NCI-H226 (cell line): ENCODE results near the gene SDR42E1.

Experiments used
- DNase-seq: peaks from one replicate; pipeline ENCODE4 v3.0.0-alpha.2; 2015

SDR42E1 gene, protein sequence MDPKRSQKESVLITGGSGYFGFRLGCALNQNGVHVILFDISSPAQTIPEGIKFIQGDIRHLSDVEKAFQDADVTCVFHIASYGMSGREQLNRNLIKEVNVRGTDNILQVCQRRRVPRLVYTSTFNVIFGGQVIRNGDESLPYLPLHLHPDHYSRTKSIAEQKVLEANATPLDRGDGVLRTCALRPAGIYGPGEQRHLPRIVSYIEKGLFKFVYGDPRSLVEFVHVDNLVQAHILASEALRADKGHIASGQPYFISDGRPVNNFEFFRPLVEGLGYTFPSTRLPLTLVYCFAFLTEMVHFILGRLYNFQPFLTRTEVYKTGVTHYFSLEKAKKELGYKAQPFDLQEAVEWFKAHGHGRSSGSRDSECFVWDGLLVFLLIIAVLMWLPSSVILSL

DNA sequence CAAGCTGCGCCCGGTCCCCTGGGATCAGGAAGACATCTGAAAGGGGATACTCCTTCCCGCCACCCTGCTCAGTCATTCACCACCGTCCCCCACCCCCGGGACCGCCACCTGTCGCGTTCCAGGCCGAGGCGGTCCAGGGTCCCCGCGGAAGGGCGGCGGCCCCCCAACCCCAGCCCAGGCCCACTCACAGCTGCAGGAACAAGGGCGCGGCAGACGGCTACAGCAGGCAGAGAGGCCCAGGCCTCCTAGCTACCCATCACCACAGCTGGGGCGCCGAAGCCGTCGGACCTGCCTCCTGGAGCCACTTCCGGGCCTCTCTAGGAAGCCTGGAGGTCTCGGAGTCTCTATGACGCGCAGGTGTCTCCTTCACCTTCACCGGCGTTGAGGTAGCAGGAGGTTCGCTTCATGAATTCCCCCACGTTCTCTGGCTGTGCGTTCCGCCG lies at the start of gene SDR42E1:
TSS of gene SDR42E1 (minus strand) at position 272 of the 443 bp plus-strand sequence. CDS start 10,612 bp downstream, outside the sequence.
- DNase-seq: no peak

- no peak for DNase-seq
Measured at GRCh38 chr16:82059983-82060421, 48.7 kb upstream of the SDR42E1 start.

GRCh38 chr16:82059161-82059982 lies 48.1 kb upstream of the SDR42E1 start:
- no peak for DNase-seq

GRCh38 chr16:82056550-82056896 lies 45.3 kb upstream of the SDR42E1 start:
- no peak for DNase-seq

- no peak for DNase-seq
Measured at GRCh38 chr16:82055728-82056549, 44.7 kb upstream of the SDR42E1 start.

- DNase-seq: no peak
Measured at GRCh38 chr16:82055117-82055516, 43.8 kb upstream of the SDR42E1 start.

GRCh38 chr16:82051656-82052055 lies 40.4 kb upstream of the SDR42E1 start:
- DNase-seq: no peak

GRCh38 chr16:82050909-82051357 lies 39.7 kb upstream of the SDR42E1 start:
- no peak for DNase-seq

DNA sequence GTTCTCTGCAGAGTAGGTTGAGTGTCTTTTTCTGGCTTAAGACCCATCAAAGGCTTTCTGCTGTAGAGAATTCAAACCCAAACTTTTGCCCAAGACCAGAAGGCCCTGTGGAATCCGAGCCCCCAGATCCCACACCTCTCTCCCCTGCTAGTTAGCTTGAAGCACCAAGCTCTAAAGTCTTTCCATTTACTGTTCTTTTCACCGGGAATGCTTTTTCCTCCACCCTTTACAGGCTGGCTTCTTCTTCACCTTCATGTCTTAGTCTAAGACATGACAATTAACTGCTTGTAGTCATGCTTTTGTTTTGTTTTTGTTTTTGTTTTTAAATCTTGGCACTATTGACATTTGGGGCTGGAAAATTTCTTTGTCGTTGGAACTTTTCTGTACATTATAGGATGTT lies 39.2 kb upstream of the SDR42E1 start:
- no peak for DNase-seq

GRCh38 chr16:82049484-82049883 lies 38.2 kb upstream of the SDR42E1 start:
- DNase-seq: no peak

- no peak for DNase-seq
Measured at GRCh38 chr16:82047787-82048186, 36.5 kb upstream of the SDR42E1 start.

DNA sequence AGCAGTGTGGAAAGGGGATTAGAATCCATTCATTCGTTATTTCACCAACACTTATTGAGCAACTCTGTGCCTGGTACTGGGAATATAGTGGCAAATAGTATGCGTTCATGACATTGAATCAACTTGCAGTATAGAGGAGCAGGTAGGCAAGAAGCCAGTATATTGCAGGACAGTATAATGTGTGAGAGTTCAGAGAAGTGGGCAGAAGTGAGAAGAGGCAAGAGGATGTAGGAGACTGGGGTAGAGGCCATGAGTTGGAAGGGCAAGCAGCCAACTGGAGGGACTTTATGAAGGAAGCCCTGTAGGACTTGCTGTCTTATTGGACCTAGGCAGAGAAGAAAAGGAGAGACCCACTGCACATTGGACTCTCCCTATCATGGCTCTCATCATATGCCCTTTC lies 36.1 kb upstream of the SDR42E1 start:
- DNase-seq: no peak

GRCh38 chr16:82046941-82047340 lies 35.7 kb upstream of the SDR42E1 start:
- DNase-seq: no peak

DNA sequence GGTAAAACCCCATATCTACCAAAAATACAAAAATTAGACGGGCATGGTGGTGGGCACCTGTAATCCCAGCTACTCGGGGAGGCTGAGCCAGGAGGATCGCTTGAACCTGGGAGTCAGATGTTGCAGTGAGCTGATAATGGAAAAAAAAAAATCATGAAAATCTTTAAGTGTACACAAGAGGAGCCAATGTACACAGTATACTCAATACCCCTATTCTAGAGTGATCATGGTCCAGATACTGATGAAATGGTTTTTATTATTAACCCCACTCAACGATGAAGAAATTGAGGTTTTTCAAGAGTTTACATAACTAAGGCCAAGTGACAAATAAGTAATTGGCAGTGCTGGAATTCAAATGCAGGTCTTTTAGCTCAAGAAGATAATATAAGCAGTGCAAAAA lies 35.3 kb upstream of the SDR42E1 start:
- DNase-seq: no peak

- no peak for DNase-seq
Measured at GRCh38 chr16:82045465-82045864, 34.2 kb upstream of the SDR42E1 start.

GRCh38 chr16:82044585-82044911 lies 33.3 kb upstream of the SDR42E1 start:
- DNase-seq: no peak

DNA sequence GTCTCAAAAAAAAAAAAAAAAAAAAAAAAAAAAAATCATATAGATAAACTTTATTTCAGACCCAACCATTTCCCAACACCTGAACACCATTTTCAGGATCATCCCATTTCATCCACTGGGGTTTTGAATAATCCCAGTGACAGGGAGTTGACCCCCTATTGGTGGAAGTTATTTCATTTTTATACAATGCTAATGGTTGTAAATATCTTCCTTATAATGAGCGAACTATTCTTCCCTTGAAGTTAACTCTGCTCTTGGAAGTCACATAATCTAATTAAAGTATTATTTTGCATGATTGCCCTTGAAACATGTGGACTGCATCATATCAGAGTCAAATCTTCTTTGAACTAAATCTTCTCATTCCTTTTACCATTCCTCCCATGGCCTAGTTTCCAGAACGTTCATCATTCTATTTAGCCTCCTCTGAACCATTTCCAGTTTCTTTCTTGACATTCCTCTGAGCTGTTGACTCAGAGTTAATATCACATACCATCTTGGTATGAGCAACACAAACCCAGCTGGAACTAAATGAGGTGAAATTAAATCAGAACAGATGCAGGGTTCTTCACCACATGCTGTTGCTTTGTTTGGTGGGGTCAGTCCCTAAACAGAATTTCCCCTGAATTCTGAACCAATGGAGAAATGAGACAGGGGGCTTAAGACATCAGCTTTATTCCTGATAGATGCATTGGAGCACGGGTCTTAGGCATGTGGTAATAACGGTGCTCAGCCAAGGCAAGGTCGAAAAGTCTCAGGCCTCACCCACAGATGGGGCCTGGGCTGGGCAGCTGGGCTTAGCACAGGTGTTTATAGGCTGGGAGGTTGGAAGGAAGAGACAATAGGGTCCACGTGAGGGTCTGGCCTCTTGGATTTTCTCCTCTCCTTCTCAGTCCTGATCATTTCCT lies 32.7 kb upstream of the SDR42E1 start:
- DNase-seq: peak; percentile 61

DNA sequence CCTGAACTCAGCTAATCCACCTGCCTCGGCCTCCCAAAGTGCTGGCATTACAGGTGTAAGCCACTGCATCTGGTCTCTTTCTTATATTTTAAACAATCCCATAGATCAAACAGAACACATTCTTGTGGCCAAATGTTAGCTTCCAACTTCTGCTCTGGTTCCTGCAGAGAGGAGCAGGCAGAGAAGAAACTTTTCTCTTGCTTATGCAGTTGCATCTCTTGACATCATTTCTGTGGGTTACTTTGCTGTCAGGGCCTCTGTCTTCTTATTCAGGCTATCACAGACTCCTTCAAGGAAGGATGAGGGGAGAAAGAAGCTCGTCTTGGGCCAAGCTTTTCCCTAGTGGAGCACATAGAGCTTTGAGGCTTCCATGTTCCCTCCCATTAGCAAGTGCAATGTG lies 31.6 kb upstream of the SDR42E1 start:
- DNase-seq: no peak

GRCh38 chr16:82042144-82042543 lies 30.9 kb upstream of the SDR42E1 start:
- DNase-seq: no peak

DNA sequence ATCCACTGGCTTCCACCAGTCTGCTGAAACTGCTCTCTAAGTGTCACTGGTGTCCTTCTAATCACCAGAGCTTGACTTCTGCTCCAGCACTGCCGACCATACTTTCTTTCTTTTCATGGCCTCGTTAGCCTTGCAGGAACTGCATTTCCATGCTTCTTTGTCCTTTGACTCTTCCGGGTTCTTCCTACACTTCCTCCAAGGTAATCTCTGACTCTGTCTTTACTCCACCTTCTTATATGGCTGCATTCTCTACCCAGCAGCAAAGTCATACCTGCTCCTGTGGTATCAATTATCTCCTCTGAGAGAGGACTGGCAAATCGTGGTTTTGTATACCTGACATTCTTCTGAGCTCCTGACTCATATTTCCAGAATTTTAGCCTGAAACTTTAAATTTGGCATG lies 30.3 kb upstream of the SDR42E1 start:
- DNase-seq: no peak

GRCh38 chr16:82040296-82040695 lies 29.0 kb upstream of the SDR42E1 start:
- DNase-seq: no peak

GRCh38 chr16:82037666-82038065 lies 26.4 kb upstream of the SDR42E1 start:
- DNase-seq: no peak
